T1000 (cell line): ENCODE data around the gene ART5.

Experiments
- DNase-seq: peaks from one replicate; lab custom pipeline; 2025; ENCODE audit warnings: mixed read lengths; lab: John Stamatoyannopoulos, UW

Gene ART5

GRCh38 chr11:3641701-3642070, at the start of gene ART5:
Gene ART5, minus strand, starts transcription at chr11:3641992. Its CDS starts 130 bp downstream, at chr11:3641862.
- DNase-seq = no peak

GRCh38 chr11:3686751-3687150, 45.0 kb upstream of the ART5 start:
- no peak for DNase-seq

- DNase-seq = no peak
Measured at GRCh38 chr11:3685923-3686322, 44.1 kb upstream of the ART5 start.

- DNase-seq = no peak
Measured at GRCh38 chr11:3684819-3685172, 43.0 kb upstream of the ART5 start.

- DNase-seq = no peak
Measured at GRCh38 chr11:3684129-3684818, 42.5 kb upstream of the ART5 start.

GRCh38 chr11:3683039-3683438, 41.2 kb upstream of the ART5 start:
- no peak for DNase-seq

- DNase-seq = no peak
Measured at GRCh38 chr11:3679077-3679476, 37.3 kb upstream of the ART5 start.

- DNase-seq = no peak
Measured at GRCh38 chr11:3675971-3676370, 34.2 kb upstream of the ART5 start.

- DNase-seq = no peak
Measured at GRCh38 chr11:3674189-3674588, 32.4 kb upstream of the ART5 start.

GRCh38 chr11:3671334-3672254, 29.8 kb upstream of the ART5 start, which contains the start of gene CHRNA10:
Gene CHRNA10, minus strand, starts transcription at chr11:3671384. Its CDS starts 72 bp downstream, at chr11:3671312.
- no peak for DNase-seq

GRCh38 chr11:3669742-3670183, 28.0 kb upstream of the ART5 start:
- no peak for DNase-seq

- DNase-seq = no peak
Measured at GRCh38 chr11:3669128-3669527, 27.3 kb upstream of the ART5 start.

- no peak for DNase-seq
Measured at GRCh38 chr11:3667149-3668035, 25.6 kb upstream of the ART5 start.

GRCh38 chr11:3666023-3666530, 24.3 kb upstream of the ART5 start:
- DNase-seq = no peak

- DNase-seq = no peak
Measured at GRCh38 chr11:3665336-3666022, 23.7 kb upstream of the ART5 start.

GRCh38 chr11:3664032-3664630, 22.3 kb upstream of the ART5 start:
- DNase-seq = no peak

- no peak for DNase-seq
Measured at GRCh38 chr11:3662856-3663255, 21.1 kb upstream of the ART5 start.

GRCh38 chr11:3660960-3661359, 19.2 kb upstream of the ART5 start:
- no peak for DNase-seq

- DNase-seq = no peak
Measured at GRCh38 chr11:3659595-3660515, 18.1 kb upstream of the ART5 start.

- DNase-seq = no peak
Measured at GRCh38 chr11:3658252-3658651, 16.5 kb upstream of the ART5 start.
